T-cell (primary cell): ENCODE results near the gene CRTC1. TPM values are rescaled to one million over a fixed set of nuclear protein-coding genes. Genes with fewer than 3 reads are reported as not detected.
A peak's percentile ranks its signal among the peaks of the same experiment; 100 is the strongest.
"Not testable (repeated sequence)": the region's sequence is repeated elsewhere in the genome, so short reads cannot be mapped to it uniquely, and the experiment has no call there.

Source experiments
- ATAC-seq, 4 experiments: fragments of 200-7000 bp in 3 of 4; fragments of 150-1000 bp in 1 of 4; cut with Tn5 transposase; replicated peaks in 1 of 4; 1 replicate in 3 of 4; 2 replicates in 1 of 4; pipeline ENCODE4 v1.10.0; 2021; ENCODE audit warnings: moderate library complexity in 3 of 4, mild to moderate bottlenecking in 2 of 4, moderate number of reproducible peaks in 1 of 4
- CTCF ChIA-PET, 2 donors: fragments of 300-600 bp; sonication (Branson Sonifier 250); formaldehyde crosslinking; loops; one replicate each; lab custom pipeline; 2022; ENCODE audit warnings: antibody characterized with exemption in 2 of 2; lab: Charles Lee
- POLR2A ChIA-PET, 2 donors: fragments of 300-600 bp; sonication (Branson Sonifier 250); formaldehyde crosslinking; loops; one replicate each; lab custom pipeline; 2022; ENCODE audit warnings: antibody characterized with exemption in 2 of 2; lab: Charles Lee
- DNase-seq, 35 experiments: peaks; one replicate each; pipeline versions ENCODE4 v3.0.0 to v3.0.0-alpha.2; 2013 to 2023
- H3K27ac ChIP-seq: one replicate; pipeline ENCODE4 v1.5.1; 2013; ENCODE audit warnings: low read length
- H3K27me3 ChIP-seq, 2 experiments: replicated peaks in 1 of 2; 1 replicate in 1 of 2; 2 replicates in 1 of 2; pipeline versions ENCODE4 v1.6.1 to v1.7.0; 2013; ENCODE audit warnings: low read length in 1 of 2, mixed read lengths in 1 of 2; ENCODE audit not compliant: control insufficient read depth in 2 of 2, insufficient read depth in 2 of 2; ENCODE audit errors: extremely low read depth in 1 of 2
- H3K36me3 ChIP-seq, 2 donors: 1 replicate in 1 of 2; 2 replicates in 1 of 2; pipeline versions ENCODE4 v1.6.1 to v1.7.0; 2013; ENCODE audit warnings: low read length in 1 of 2; ENCODE audit not compliant: control insufficient read depth in 2 of 2, insufficient read depth in 1 of 2; ENCODE audit errors: extremely low read depth in 1 of 2
- H3K4me1 ChIP-seq, 2 experiments: 1 replicate in 1 of 2; 2 replicates in 1 of 2; pipeline versions ENCODE4 v1.6.1 to v1.7.0; 2013; ENCODE audit warnings: low read length in 2 of 2, mixed read lengths in 1 of 2; ENCODE audit not compliant: insufficient read depth in 2 of 2, control insufficient read depth in 1 of 2; ENCODE audit errors: extremely low read depth in 1 of 2
- H3K4me3 ChIP-seq, 2 donors: 1 replicate in 1 of 2; 2 replicates in 1 of 2; pipeline versions ENCODE4 v1.5.1 to v1.7.0; 2013; ENCODE audit warnings: mild to moderate bottlenecking in 2 of 2, low read length in 1 of 2, moderate library complexity in 1 of 2; ENCODE audit not compliant: control insufficient read depth in 1 of 2; ENCODE audit errors: extremely low read depth in 1 of 2
- H3K9me3 ChIP-seq: 2 replicates; pipeline ENCODE4 v1.7.0; 2013
- H3K27ac Mint-ChIP-seq, 2 donors: one replicate each; pipeline ENCODE4 v1.8.0; 2020 to 2021; ENCODE audit warnings: mild to moderate bottlenecking in 2 of 2, mixed read lengths in 2 of 2
- H3K27me3 Mint-ChIP-seq, 2 donors: one replicate each; pipeline ENCODE4 v1.8.0; 2021 to 2022; ENCODE audit warnings: mixed read lengths in 2 of 2
- H3K36me3 Mint-ChIP-seq: one replicate; pipeline ENCODE4 v1.8.0; 2021; ENCODE audit warnings: mixed read lengths
- H3K4me1 Mint-ChIP-seq, 3 donors: one replicate each; pipeline ENCODE4 v1.8.0; 2020 to 2022; ENCODE audit warnings: mixed read lengths in 3 of 3, mild to moderate bottlenecking in 1 of 3
- H3K4me3 Mint-ChIP-seq, 3 donors: one replicate each; pipeline ENCODE4 v1.8.0; 2020 to 2022; ENCODE audit warnings: mild to moderate bottlenecking in 3 of 3, mixed read lengths in 3 of 3, moderate library complexity in 3 of 3
- H3K9me3 Mint-ChIP-seq, 3 donors: one replicate each; pipeline ENCODE4 v1.8.0; 2020 to 2022; ENCODE audit warnings: mixed read lengths in 3 of 3
- WGBS: methylation state at CpG from one replicate; pipeline ENCODE4 v1.1.5; 2013; ENCODE audit warnings: missing lambda C conversion rate; ENCODE audit not compliant: insufficient coverage; 5-methylcytosine and 5-hydroxymethylcytosine counted together
- total RNA-seq, 35 experiments: library from RNA in 6 of 35; stranded (reverse) in 6 of 35; fragments of 120-200 nt in 1 of 35; gene quantifications; one replicate each; pipeline versions ENCODE4 v1.2.1 to v1.2.4 and lab custom pipeline; 2013 to 2026

Gene CRTC1
- total RNA-seq, 5 donors from 2014 or later (not counting 1 experiment from before 2014, with no cell fraction given): 19.6 to 26.9 (median 25.0) TPM

- Mint-ChIP-seq H3K36me3 (no peaks in the 10 kb centered on the region), H3K4me1 (no peaks in the 10 kb centered on the region), H3K27me3 (peaks cover 4 to 8% of the 10 kb centered on the region in 2 donors), H3K9me3 (no peaks in the 10 kb centered on the region), H3K4me3 (no peak overlapping the region), H3K27ac (no peak overlapping the region)
- CTCF ChIA-PET: no interaction called here
- DNase-seq (no peak), ATAC-seq (no peak)
- 90% methylated on average over 2 of the region's 5 CpGs for WGBS
- no peaks in the 10 kb centered on the region for H3K36me3 ChIP-seq
- H3K4me3 ChIP-seq: no peak overlapping the region
- POLR2A ChIA-PET: no interaction called here
- no peak overlapping the region for H3K27ac ChIP-seq
- H3K9me3 ChIP-seq: no peaks in the 10 kb centered on the region
- H3K27me3 ChIP-seq: peaks cover 0 to 32% of the 10 kb centered on the region in 2 experiments
- H3K4me1 ChIP-seq: no peaks in the 10 kb centered on the region
Observed at GRCh38 chr19:18815673-18816072, 132.2 kb downstream of the CRTC1 start.

- POLR2A ChIA-PET: interaction anchor here in 1 of 2 donors (0.6 kb wide), 1 partner anchor 107 kb away, joined by 6 read pairs; no protein-coding TSS in a partner anchor
- peaks cover 0 to 33% of the 10 kb centered on the region in 2 experiments for H3K27me3 ChIP-seq
- H3K4me1 ChIP-seq, H3K9me3 Mint-ChIP-seq, H3K36me3 Mint-ChIP-seq, H3K9me3 ChIP-seq, H3K27ac Mint-ChIP-seq, H3K4me1 Mint-ChIP-seq, CTCF ChIA-PET, H3K27ac ChIP-seq, H3K4me3 Mint-ChIP-seq, H3K27me3 Mint-ChIP-seq, DNase-seq, ATAC-seq, H3K36me3 ChIP-seq, H3K4me3 ChIP-seq: not testable (repeated sequence)
- no CpG with 5 or more reads among the region's 4 CpGs for WGBS
Observed at GRCh38 chr19:18816645-18817044, 133.2 kb downstream of the CRTC1 start.

- Mint-ChIP-seq H3K27me3 (peaks cover 0 to 4% of the 10 kb centered on the region in 2 donors), H3K4me3 (no peak overlapping the region), H3K4me1 (no peaks in the 10 kb centered on the region), H3K9me3 (no peaks in the 10 kb centered on the region), H3K27ac (no peak overlapping the region), H3K36me3 (no peaks in the 10 kb centered on the region)
- no peak for DNase-seq
- ChIA-PET CTCF (interaction anchor here in 1 of 2 donors (0.5 kb wide), 1 partner anchor 151 kb away, joined by 3 read pairs; no protein-coding TSS in a partner anchor), POLR2A (no interaction called here)
- ATAC-seq: no peak
- WGBS: 33% methylated on average over 1 of the region's 9 CpGs
- H3K4me1 ChIP-seq: no peaks in the 10 kb centered on the region
- no peak overlapping the region for H3K27ac ChIP-seq
- H3K9me3 ChIP-seq: no peaks in the 10 kb centered on the region
- no peaks in the 10 kb centered on the region for H3K36me3 ChIP-seq
- H3K27me3 ChIP-seq: peaks cover 0 to 26% of the 10 kb centered on the region in 2 experiments
- no peak overlapping the region for H3K4me3 ChIP-seq
Observed at GRCh38 chr19:18817574-18817973, 134.1 kb downstream of the CRTC1 start.

- Mint-ChIP-seq H3K36me3 (peaks cover under 1% of the 10 kb centered on the region), H3K9me3 (no peaks in the 10 kb centered on the region), H3K4me3 (no peak overlapping the region), H3K27ac (no peak overlapping the region), H3K27me3 (peaks cover 3 to 5% of the 10 kb centered on the region in 2 donors), H3K4me1 (peaks cover 10 to 11% (median 10%) of the 10 kb centered on the region in 3 donors)
- ChIA-PET POLR2A (interaction anchor here in 1 of 2 donors (0.6 kb wide), 1 partner anchor 238 kb away, joined by 6 read pairs; no protein-coding TSS in a partner anchor), CTCF (interaction anchor here in 1 of 2 donors (0.6 to 1.4 kb wide), 3 partner anchors 16 to 151 kb away, joined by 3 to 8 read pairs (median 3); no protein-coding TSS in a partner anchor)
- peaks cover 0 to under 1% of the 10 kb centered on the region in 2 donors for H3K36me3 ChIP-seq
- no peaks in the 10 kb centered on the region for H3K9me3 ChIP-seq
- no peak overlapping the region for H3K27ac ChIP-seq
- ATAC-seq (no peak), DNase-seq (no peak)
- 70% methylated on average over 3 of the region's 6 CpGs for WGBS
- no peak overlapping the region for H3K4me3 ChIP-seq
- peaks cover 0 to 12% of the 10 kb centered on the region in 2 experiments for H3K27me3 ChIP-seq
- peaks cover 9 to 18% of the 10 kb centered on the region in 2 experiments for H3K4me1 ChIP-seq
Observed at GRCh38 chr19:18828786-18829185, 145.3 kb downstream of the CRTC1 start.

GRCh38 chr19:18830488-18830887 is 147.0 kb downstream of the CRTC1 start:
- peaks cover 0 to 8% of the 10 kb centered on the region in 2 experiments for H3K27me3 ChIP-seq
- ATAC-seq (no peak), DNase-seq (no peak)
- H3K4me3 ChIP-seq: no peak overlapping the region
- WGBS: 100% methylated on average over 1 of the region's 2 CpGs
- peaks cover 27 to 28% (median 27%) of the 10 kb centered on the region in 3 donors for H3K4me1 Mint-ChIP-seq
- peak overlapping the region; percentile 50 to 90 (median 73) for H3K4me3 Mint-ChIP-seq
- H3K27ac ChIP-seq: no peak overlapping the region
- CTCF ChIA-PET: interaction anchor here in 1 of 2 donors (0.6 kb wide), 1 partner anchor 16 kb away, joined by 3 read pairs; no protein-coding TSS in a partner anchor
- H3K9me3 Mint-ChIP-seq: no peaks in the 10 kb centered on the region
- peaks cover 3 to 5% of the 10 kb centered on the region in 2 donors for H3K27me3 Mint-ChIP-seq
- no peak overlapping the region for H3K27ac Mint-ChIP-seq
- POLR2A ChIA-PET: interaction anchor here (0.6 to 1.0 kb wide), 2 partner anchors 89 to 442 kb away, joined by 3 read pairs; partner anchors contain the start of genes COPE (in 1 of the 2) and DDX49 (in 1 of the 2)
- H3K36me3 ChIP-seq: peaks cover 0 to 11% of the 10 kb centered on the region in 2 donors
- peaks cover 14% of the 10 kb centered on the region for H3K36me3 Mint-ChIP-seq
- no peaks in the 10 kb centered on the region for H3K9me3 ChIP-seq
- H3K4me1 ChIP-seq: peaks cover 17 to 35% of the 10 kb centered on the region in 2 experiments

GRCh38 chr19:18831524-18832305 is 148.2 kb downstream of the CRTC1 start, which contains the start of gene UPF1:
Gene UPF1, plus strand, starts transcription at chr19:18831959. Its CDS starts 251 bp downstream, at chr19:18832210.
- Mint-ChIP-seq H3K27ac (peak within 1 kb of the TSS; percentile 88 to 90), H3K4me1 (peaks cover 38 to 40% (median 38%) of the 10 kb centered on the region in 3 donors), H3K27me3 (peaks cover 3 to 5% of the 10 kb centered on the region in 2 donors), H3K4me3 (peak within 1 kb of the TSS; percentile 89 to 91 (median 90)), H3K9me3 (no peaks in the 10 kb centered on the region), H3K36me3 (peaks cover 23% of the 10 kb centered on the region)
- peak within 1 kb of the TSS; percentile 73 for H3K27ac ChIP-seq
- H3K4me3 ChIP-seq: peak within 1 kb of the TSS; percentile 82 to 91
- peaks cover 17 to 48% of the 10 kb centered on the region in 2 experiments for H3K4me1 ChIP-seq
- ChIA-PET POLR2A (interaction anchor here in 1 of 2 donors (0.5 kb wide), 1 partner anchor 1390 kb away, joined by 3 read pairs; no protein-coding TSS in a partner anchor), CTCF (interaction anchor here in 1 of 2 donors (0.7 to 1.4 kb wide), 4 partner anchors 10 to 413 kb away, joined by 3 to 5 read pairs (median 3); partner anchors contain the start of gene SSBP4)
- H3K27me3 ChIP-seq: peaks cover 0 to 7% of the 10 kb centered on the region in 2 experiments
- no peaks in the 10 kb centered on the region for H3K9me3 ChIP-seq
- ATAC-seq: peak; percentile 79 to 90 (median 85)
- peak; percentile 84 to 99 (median 96) for DNase-seq
- WGBS: under 1% methylated on average over 95 of the region's 96 CpGs
- peaks cover 0 to 19% of the 10 kb centered on the region in 2 donors for H3K36me3 ChIP-seq
